Neural cell (in vitro differentiated cells): Measurements from ENCODE around the gene RGP1. TPM values are rescaled to one million over a fixed set of nuclear protein-coding genes. Genes with fewer than 3 reads are reported as not detected.

Experiments
- H2AFZ ChIP-seq: fragments of 200-600, 300-800 bp; sonication (generic), shearing (Covaris generic); 2 replicates; pipeline ENCODE4 v1.6.0; 2014; ENCODE audit warnings: low read depth, mild to moderate bottlenecking, antibody characterized with exemption, low read length, moderate library complexity
- H3F3A ChIP-seq: fragments of 200-600 bp; shearing (Covaris generic); 2 replicates; pipeline ENCODE4 v1.6.1; 2016; ENCODE audit warnings: mild to moderate bottlenecking, moderate library complexity, mixed read lengths, antibody characterized with exemption, low read length; ENCODE audit not compliant: insufficient read depth, poor library complexity, severe bottlenecking
- H3K27ac ChIP-seq: fragments of 200-600, 300-800 bp; sonication (generic), shearing (Covaris generic); 2 replicates; pipeline ENCODE4 v1.5.1; 2014; ENCODE audit warnings: mild to moderate bottlenecking, low read length, moderate library complexity
- H3K27me3 ChIP-seq: fragments of 300-800, 200-600 bp; sonication (generic), shearing (Covaris generic); 2 replicates; pipeline ENCODE4 v1.6.0; 2014; ENCODE audit warnings: mild to moderate bottlenecking, low read depth, low read length, moderate library complexity; ENCODE audit not compliant: insufficient read depth
- H3K36me3 ChIP-seq: fragments of 300-800, 200-600 bp; sonication (generic), shearing (Covaris generic); 2 replicates; pipeline ENCODE4 v1.5.1; 2014; ENCODE audit warnings: mild to moderate bottlenecking, antibody characterized with exemption, low read length, moderate library complexity; ENCODE audit not compliant: insufficient read depth
- H3K4me2 ChIP-seq: fragments of 300-800, 200-600 bp; sonication (generic), shearing (Covaris generic); 2 replicates; pipeline ENCODE4 v1.6.0; 2014; ENCODE audit warnings: mild to moderate bottlenecking, low read length
- H3K4me3 ChIP-seq: fragments of 300-800, 200-600 bp; sonication (generic), shearing (Covaris generic); 2 replicates; pipeline ENCODE4 v1.5.1; 2014; ENCODE audit warnings: mild to moderate bottlenecking, low read length, moderate library complexity
- H3K79me2 ChIP-seq: fragments of 200-600 bp; shearing (Covaris generic); replicated peaks from 2 replicates; pipeline ENCODE4 v1.6.0; 2014; ENCODE audit warnings: mild to moderate bottlenecking, low read length, moderate library complexity; ENCODE audit not compliant: insufficient read depth
- H3K9ac ChIP-seq: fragments of 300-800, 200-600 bp; sonication (generic), shearing (Covaris generic); 2 replicates; pipeline ENCODE4 v1.6.1; 2016; ENCODE audit warnings: mild to moderate bottlenecking, low read length, mixed read lengths
- H3K9me2 ChIP-seq: fragments of 200-600 bp; shearing (Covaris generic); 2 replicates; pipeline ENCODE4 v1.6.1; 2016; ENCODE audit warnings: mild to moderate bottlenecking, low read length, mixed read lengths; ENCODE audit not compliant: insufficient read depth
- H3K9me3 ChIP-seq: fragments of 200-600, 300-800 bp; sonication (generic), shearing (Covaris generic); 2 replicates; pipeline ENCODE4 v1.6.1; 2016; ENCODE audit warnings: mild to moderate bottlenecking, mixed run types, low read length, moderate library complexity, mixed read lengths
- H4K20me1 ChIP-seq: fragments of 200-600 bp; shearing (Covaris generic); 2 replicates; pipeline ENCODE4 v1.6.1; 2016; ENCODE audit warnings: mild to moderate bottlenecking, mixed run types; ENCODE audit not compliant: insufficient read depth
- EZH2 ChIP-seq: fragments of 200-600, 300-800 bp; shearing (Covaris generic), sonication (generic); IDR thresholded peaks from 2 replicates; pipeline ENCODE4 v1.6.1; 2014; ENCODE audit warnings: antibody characterized with exemption, low read length, borderline replicate concordance, mild to moderate bottlenecking; ENCODE audit not compliant: insufficient read depth, poor library complexity, severe bottlenecking
- MXI1 ChIP-seq: fragments of 450-650 bp; conservative IDR thresholded peaks from 2 replicates; pipeline ENCODE4 v1.6.1; 2014; ENCODE audit warnings: antibody characterized with exemption, mild to moderate bottlenecking; ENCODE audit not compliant: poor library complexity, severe bottlenecking
- RAD21 ChIP-seq: fragments of 450-650 bp; conservative IDR thresholded peaks from 2 replicates; pipeline ENCODE4 v1.6.1; 2014; ENCODE audit warnings: antibody characterized with exemption, mild to moderate bottlenecking, moderate library complexity
- SMC3 ChIP-seq: fragments of 450-650 bp; conservative IDR thresholded peaks from 2 replicates; pipeline ENCODE4 v1.6.1; 2014; ENCODE audit warnings: antibody characterized with exemption, mild to moderate bottlenecking, moderate library complexity; ENCODE audit not compliant: poor library complexity
- TAF1 ChIP-seq: IDR thresholded peaks from 2 replicates; pipeline ENCODE4 v1.6.1; 2012; ENCODE audit warnings: low read depth
- polyA plus RNA-seq: library from polyadenylated mRNA; depleted of rRNA; stranded (reverse); fragments of >200 nt; gene quantifications from 2 replicates; pipeline ENCODE4 v1.2.3, GENCODE V29; 2014
- TF ChIP-seq, protein P1 (sequence below): fragments of 450-650 bp; IDR thresholded peaks from 2 replicates; pipeline ENCODE4 v1.5.1; 2014; ENCODE audit warnings: antibody characterized with exemption, mild to moderate bottlenecking, moderate library complexity; ENCODE audit not compliant: poor library complexity, severe bottlenecking
- TF ChIP-seq, protein P2 (sequence below): IDR thresholded peaks from 2 replicates; pipeline ENCODE4 v1.6.1; 2012; ENCODE audit warnings: borderline replicate concordance

RGP1 gene
- polyA plus RNA-seq, 1 donor from 2014 or later: 8.1 TPM

DNA sequence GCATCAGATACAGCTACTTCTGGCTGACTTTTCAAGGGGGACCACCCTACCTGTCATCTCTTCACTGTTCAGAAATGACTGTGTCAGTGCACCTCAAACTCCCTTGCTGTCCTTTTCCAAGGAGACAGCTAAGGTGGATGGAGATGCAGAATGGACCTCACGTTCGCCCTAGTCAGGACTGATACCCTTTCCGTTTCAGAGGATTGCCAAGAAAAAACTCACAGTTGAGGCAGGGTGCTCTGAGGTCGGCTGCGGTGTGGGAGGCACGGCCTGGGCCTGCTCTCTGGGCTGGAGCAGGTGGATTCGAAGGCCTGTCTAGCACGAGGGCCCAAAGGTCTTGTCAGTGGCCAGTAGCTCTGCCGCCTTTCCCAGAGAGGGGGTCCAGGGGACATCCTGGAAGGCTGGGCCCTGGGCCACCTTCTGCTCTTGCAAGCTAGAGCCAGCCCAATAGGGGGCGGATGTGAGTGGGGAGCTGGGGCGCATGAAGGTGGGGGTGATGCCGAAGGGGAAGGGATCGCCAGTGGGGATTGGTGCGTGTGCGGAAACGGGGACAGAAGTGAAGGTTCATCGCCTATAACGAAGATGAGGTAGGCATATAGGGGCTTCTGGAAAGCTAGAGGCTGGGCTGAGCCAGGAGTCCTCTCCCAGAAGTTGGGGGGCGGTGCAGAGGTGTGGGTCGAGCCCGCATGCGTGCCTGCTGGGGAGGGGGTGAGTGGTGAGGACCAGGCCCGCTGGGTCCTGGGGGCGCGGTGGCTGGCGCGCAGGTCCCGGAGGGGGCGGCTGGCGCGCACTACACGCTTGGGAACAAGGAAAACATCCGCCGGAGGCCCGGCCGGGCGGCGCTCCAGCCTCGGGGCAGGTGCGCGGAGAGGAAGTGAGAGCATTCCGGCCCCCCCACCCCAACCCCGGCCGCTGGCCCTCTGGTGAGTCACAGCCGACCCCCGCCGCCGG, 7.5 kb downstream of the RGP1 start:
- no peak overlapping the region for H2AFZ ChIP-seq

DNA sequence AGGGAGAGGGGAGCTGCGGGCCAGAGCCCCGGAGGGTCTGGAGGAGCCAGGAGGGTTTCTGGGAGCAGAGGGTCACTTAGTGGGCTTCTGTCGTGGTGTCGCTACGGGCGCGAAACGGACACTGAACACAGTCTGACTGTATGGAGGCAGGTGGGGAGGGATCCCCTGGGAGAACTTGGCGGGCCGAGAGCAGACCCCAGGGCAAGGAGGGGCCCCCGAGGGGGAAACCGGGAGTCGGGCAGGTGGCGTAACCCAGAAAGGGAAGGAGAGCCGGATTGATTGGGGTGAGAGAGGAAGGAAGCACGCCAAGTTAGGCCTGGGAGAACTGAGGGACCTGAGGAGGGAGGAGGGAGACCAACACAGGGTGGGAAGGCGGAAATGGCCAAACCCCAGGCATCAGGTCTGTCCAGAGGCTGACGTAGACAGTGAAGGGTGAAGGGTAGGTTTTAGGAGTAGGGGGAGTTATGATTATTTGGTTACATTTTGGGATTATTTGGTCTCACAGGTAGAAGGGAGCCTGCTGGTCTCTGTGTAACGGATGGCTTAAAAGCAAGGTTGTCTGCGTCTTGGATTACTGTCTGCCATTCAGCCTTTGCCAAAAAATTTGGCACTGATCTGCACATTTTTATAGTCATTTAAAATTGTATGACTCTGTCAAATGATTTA, 8.3 kb downstream of the RGP1 start:
- Histone ChIP-seq H3K4me2 (peak overlapping the region; percentile 37), H3K36me3 (peaks cover 6% of the 10 kb centered on the region), H2AFZ (no peak overlapping the region)

More for the DNA sequence above, 7.5 kb downstream of the RGP1 start:
- peak overlapping the region; percentile 67 for H3K4me3 ChIP-seq
- H3K4me2 ChIP-seq: no peak overlapping the region
- H3K9me2 ChIP-seq: no peaks in the 10 kb centered on the region
- H3K27me3 ChIP-seq: no peaks in the 10 kb centered on the region
- peak overlapping the region; percentile 58 for H3K9ac ChIP-seq
- no peaks in the 10 kb centered on the region for H3F3A ChIP-seq
- TF ChIP-seq, protein P1, sequence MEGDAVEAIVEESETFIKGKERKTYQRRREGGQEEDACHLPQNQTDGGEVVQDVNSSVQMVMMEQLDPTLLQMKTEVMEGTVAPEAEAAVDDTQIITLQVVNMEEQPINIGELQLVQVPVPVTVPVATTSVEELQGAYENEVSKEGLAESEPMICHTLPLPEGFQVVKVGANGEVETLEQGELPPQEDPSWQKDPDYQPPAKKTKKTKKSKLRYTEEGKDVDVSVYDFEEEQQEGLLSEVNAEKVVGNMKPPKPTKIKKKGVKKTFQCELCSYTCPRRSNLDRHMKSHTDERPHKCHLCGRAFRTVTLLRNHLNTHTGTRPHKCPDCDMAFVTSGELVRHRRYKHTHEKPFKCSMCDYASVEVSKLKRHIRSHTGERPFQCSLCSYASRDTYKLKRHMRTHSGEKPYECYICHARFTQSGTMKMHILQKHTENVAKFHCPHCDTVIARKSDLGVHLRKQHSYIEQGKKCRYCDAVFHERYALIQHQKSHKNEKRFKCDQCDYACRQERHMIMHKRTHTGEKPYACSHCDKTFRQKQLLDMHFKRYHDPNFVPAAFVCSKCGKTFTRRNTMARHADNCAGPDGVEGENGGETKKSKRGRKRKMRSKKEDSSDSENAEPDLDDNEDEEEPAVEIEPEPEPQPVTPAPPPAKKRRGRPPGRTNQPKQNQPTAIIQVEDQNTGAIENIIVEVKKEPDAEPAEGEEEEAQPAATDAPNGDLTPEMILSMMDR: peak; percentile 57
- TF ChIP-seq EZH2 (no peak), SMC3 (no peak)
- TF ChIP-seq, protein P2, sequence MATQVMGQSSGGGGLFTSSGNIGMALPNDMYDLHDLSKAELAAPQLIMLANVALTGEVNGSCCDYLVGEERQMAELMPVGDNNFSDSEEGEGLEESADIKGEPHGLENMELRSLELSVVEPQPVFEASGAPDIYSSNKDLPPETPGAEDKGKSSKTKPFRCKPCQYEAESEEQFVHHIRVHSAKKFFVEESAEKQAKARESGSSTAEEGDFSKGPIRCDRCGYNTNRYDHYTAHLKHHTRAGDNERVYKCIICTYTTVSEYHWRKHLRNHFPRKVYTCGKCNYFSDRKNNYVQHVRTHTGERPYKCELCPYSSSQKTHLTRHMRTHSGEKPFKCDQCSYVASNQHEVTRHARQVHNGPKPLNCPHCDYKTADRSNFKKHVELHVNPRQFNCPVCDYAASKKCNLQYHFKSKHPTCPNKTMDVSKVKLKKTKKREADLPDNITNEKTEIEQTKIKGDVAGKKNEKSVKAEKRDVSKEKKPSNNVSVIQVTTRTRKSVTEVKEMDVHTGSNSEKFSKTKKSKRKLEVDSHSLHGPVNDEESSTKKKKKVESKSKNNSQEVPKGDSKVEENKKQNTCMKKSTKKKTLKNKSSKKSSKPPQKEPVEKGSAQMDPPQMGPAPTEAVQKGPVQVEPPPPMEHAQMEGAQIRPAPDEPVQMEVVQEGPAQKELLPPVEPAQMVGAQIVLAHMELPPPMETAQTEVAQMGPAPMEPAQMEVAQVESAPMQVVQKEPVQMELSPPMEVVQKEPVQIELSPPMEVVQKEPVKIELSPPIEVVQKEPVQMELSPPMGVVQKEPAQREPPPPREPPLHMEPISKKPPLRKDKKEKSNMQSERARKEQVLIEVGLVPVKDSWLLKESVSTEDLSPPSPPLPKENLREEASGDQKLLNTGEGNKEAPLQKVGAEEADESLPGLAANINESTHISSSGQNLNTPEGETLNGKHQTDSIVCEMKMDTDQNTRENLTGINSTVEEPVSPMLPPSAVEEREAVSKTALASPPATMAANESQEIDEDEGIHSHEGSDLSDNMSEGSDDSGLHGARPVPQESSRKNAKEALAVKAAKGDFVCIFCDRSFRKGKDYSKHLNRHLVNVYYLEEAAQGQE: no peak
- no peaks in the 10 kb centered on the region for H3K79me2 ChIP-seq
- no peaks in the 10 kb centered on the region for H3K9me3 ChIP-seq
- H3K36me3 ChIP-seq: peaks cover 6% of the 10 kb centered on the region
- H4K20me1 ChIP-seq: no peaks in the 10 kb centered on the region
- H3K27ac ChIP-seq: no peak overlapping the region

More for the DNA sequence above, 8.3 kb downstream of the RGP1 start:
- no peaks in the 10 kb centered on the region for H3F3A ChIP-seq
- H3K79me2 ChIP-seq: no peaks in the 10 kb centered on the region
- no peaks in the 10 kb centered on the region for H4K20me1 ChIP-seq
- H3K27me3 ChIP-seq: no peaks in the 10 kb centered on the region
- H3K9me2 ChIP-seq: no peaks in the 10 kb centered on the region
- H3K27ac ChIP-seq: no peak overlapping the region
- H3K9me3 ChIP-seq: no peaks in the 10 kb centered on the region
- TF ChIP-seq, protein P1: no peak
- TF ChIP-seq MXI1 (no peak), SMC3 (no peak), TAF1 (no peak), RAD21 (no peak)
- peak overlapping the region; percentile 67 for H3K4me3 ChIP-seq
- peak overlapping the region; percentile 58 for H3K9ac ChIP-seq
